ENCODE measurements around the gene CYTL1. TPM values are rescaled to one million over a fixed set of nuclear protein-coding genes. Genes with fewer than 3 reads are reported as not detected.

Gene CYTL1
- total RNA-seq, 3 donors from 2014 or later: 0.44 to 1.9 (median 0.66) TPM

GRCh38 chr4:4990857-4991540, 28.3 kb downstream of the CYTL1 start:
- H3K27ac ChIP-seq: peak overlapping the region; percentile 10 to 81
- no peaks in the 10 kb centered on the region for H3K4me1 ChIP-seq
- H3K27me3 ChIP-seq: peaks cover 0 to 7% of the 10 kb centered on the region in 2 donors
- no peaks in the 10 kb centered on the region for H3K36me3 ChIP-seq
- H3K4me3 ChIP-seq: no peak overlapping the region
- DNase-seq (ENCODE audit: low spot score in 2 of 2): no peak
- TF ChIP-seq POLR2A (IDR thresholded peaks at IDR 0.05): no peak
- TF ChIP-seq POLR2AphosphoS5 (IDR thresholded peaks at IDR 0.05): peak in 1 of 3 donors; percentile 25
- intact Hi-C loops (cut with DNase I; ENCODE audit: low total_unique reads): no loop called here
- no peaks in the 10 kb centered on the region for H3K9me3 ChIP-seq

GRCh38 chr4:4990329-4990728, 28.9 kb downstream of the CYTL1 start:
- DNase-seq (ENCODE audit: low spot score in 2 of 2): no peak
- H3K27ac ChIP-seq: peak overlapping the region in 1 of 2 donors; percentile 81
- H3K9me3 ChIP-seq: no peaks in the 10 kb centered on the region
- no peak overlapping the region for H3K4me3 ChIP-seq
- H3K27me3 ChIP-seq: peaks cover 0 to 7% of the 10 kb centered on the region in 2 donors
- no peaks in the 10 kb centered on the region for H3K4me1 ChIP-seq
- no peaks in the 10 kb centered on the region for H3K36me3 ChIP-seq
- TF ChIP-seq CTCF (IDR thresholded peaks at IDR 0.05): no peak
- intact Hi-C loops (cut with DNase I; ENCODE audit: low total_unique reads): no loop called here

- no peak for DNase-seq (ENCODE audit: low spot score in 2 of 2)
- intact Hi-C loops (cut with DNase I; ENCODE audit: low total_unique reads): loop anchor here (5.0 kb wide), 1 partner anchor 623 kb away; no protein-coding TSS in a partner anchor
- TF ChIP-seq POLR2AphosphoS5 (IDR thresholded peaks at IDR 0.05) (no peak), CTCF (IDR thresholded peaks at IDR 0.05) (no peak), POLR2A (IDR thresholded peaks at IDR 0.05) (no peak)
- Histone ChIP-seq H3K4me3 (no peak overlapping the region), H3K27ac (no peak overlapping the region), H3K9me3 (no peaks in the 10 kb centered on the region), H3K4me1 (no peaks in the 10 kb centered on the region), H3K27me3 (peaks cover 0 to 3% of the 10 kb centered on the region in 2 donors), H3K36me3 (no peaks in the 10 kb centered on the region)
These were observed 30.1 kb downstream of the CYTL1 start for GRCh38 chr4:4989083-4989622.

- Histone ChIP-seq H3K27ac (no peak overlapping the region), H3K27me3 (no peaks in the 10 kb centered on the region), H3K36me3 (no peaks in the 10 kb centered on the region), H3K4me3 (no peak overlapping the region), H3K9me3 (no peaks in the 10 kb centered on the region), H3K4me1 (no peaks in the 10 kb centered on the region)
- TF ChIP-seq POLR2AphosphoS5 (IDR thresholded peaks at IDR 0.05) (no peak), CTCF (IDR thresholded peaks at IDR 0.05) (no peak), POLR2A (IDR thresholded peaks at IDR 0.05) (no peak)
- DNase-seq (ENCODE audit: low spot score in 2 of 2): no peak
- intact Hi-C loops (cut with DNase I; ENCODE audit: low total_unique reads): loop anchor here (5.0 kb wide), 1 partner anchor 625 kb away; no protein-coding TSS in a partner anchor
These were observed 31.6 kb downstream of the CYTL1 start for GRCh38 chr4:4987656-4988055.

- Histone ChIP-seq H3K36me3 (no peaks in the 10 kb centered on the region), H3K27ac (no peak overlapping the region), H3K27me3 (no peaks in the 10 kb centered on the region), H3K4me1 (no peaks in the 10 kb centered on the region), H3K4me3 (no peak overlapping the region), H3K9me3 (no peaks in the 10 kb centered on the region)
- intact Hi-C loops (cut with DNase I; ENCODE audit: low total_unique reads): loop anchor here (5.0 kb wide), 1 partner anchor 625 kb away; no protein-coding TSS in a partner anchor
- DNase-seq (ENCODE audit: low spot score in 2 of 2): no peak
- TF ChIP-seq POLR2A (IDR thresholded peaks at IDR 0.05) (no peak), CTCF (IDR thresholded peaks at IDR 0.05) (no peak), POLR2AphosphoS5 (IDR thresholded peaks at IDR 0.05) (no peak)
These were observed 32.4 kb downstream of the CYTL1 start for GRCh38 chr4:4986841-4987240.

All from breast epithelium (tissue), 4 donors.